ENCODE measurements around the gene SPINK5. TPM values are rescaled to one million over a fixed set of nuclear protein-coding genes. Genes with fewer than 3 reads are reported as not detected.

The SPINK5 gene
- total RNA-seq, 2 experiments from 2014 or later: not detected

- CTCF ChIA-PET: interaction anchor here (0.6 to 1.8 kb wide), 4 partner anchors 11 to 266 kb away, joined by 3 to 6 read pairs (median 4); no protein-coding TSS in a partner anchor
Observed at GRCh38 chr5:148186248-148187003, 122.6 kb downstream of the SPINK5 start.

More at GRCh38 chr5:148186248-148187003, 122.6 kb downstream of the SPINK5 start:
- Mint-ChIP-seq H3K4me3 (no peak overlapping the region), H3K27me3 (peaks cover 15% of the 10 kb centered on the region), H3K4me1 (peaks cover 11% of the 10 kb centered on the region), H3K36me3 (ENCODE audit: low read depth) (no peaks in the 10 kb centered on the region), H3K9me3 (ENCODE audit: low read depth) (no peaks in the 10 kb centered on the region), H3K27ac (no peak overlapping the region)
- no peak for DNase-seq
- peak; percentile 99 for ATAC-seq
- intact Hi-C loops (cut with DNase I, micrococcal nuclease): loop anchor here (1.0 to 10.0 kb wide), 6 partner anchors 198 to 928 kb away; no protein-coding TSS in a partner anchor
- POLR2A ChIA-PET: no interaction called here

Other genes starting within 250 kb of the SPINK5 start
- gene SPINK1, start 232.3 kb upstream of the SPINK5 start, total RNA-seq: not detected
- gene SCGB3A2, start 185.3 kb upstream of the SPINK5 start, total RNA-seq: not detected
- gene C5orf46, start 157.4 kb upstream of the SPINK5 start, total RNA-seq: not detected
- not detected for gene SPINK14, start 104.6 kb downstream of the SPINK5 start, total RNA-seq
- not detected for gene SPINK6, start 139.1 kb downstream of the SPINK5 start, total RNA-seq
- not detected for gene MARCOL, start 174.5 kb downstream of the SPINK5 start, total RNA-seq
- not detected for gene SPINK13, start 204.8 kb downstream of the SPINK5 start, total RNA-seq
- gene SPINK7, start 248.4 kb downstream of the SPINK5 start, total RNA-seq: not detected

Measured in activated CD4-positive, alpha-beta T cell treated with anti-CD3 and anti-CD28 coated beads for 36 hours (primary cell).